Measurements from ENCODE around the gene MICAL3. TPM values are rescaled to one million over a fixed set of nuclear protein-coding genes. Genes with fewer than 3 reads are reported as not detected.

The MICAL3 gene
- total RNA-seq, 1 experiment from 2014 or later = 23.7 TPM

DNA sequence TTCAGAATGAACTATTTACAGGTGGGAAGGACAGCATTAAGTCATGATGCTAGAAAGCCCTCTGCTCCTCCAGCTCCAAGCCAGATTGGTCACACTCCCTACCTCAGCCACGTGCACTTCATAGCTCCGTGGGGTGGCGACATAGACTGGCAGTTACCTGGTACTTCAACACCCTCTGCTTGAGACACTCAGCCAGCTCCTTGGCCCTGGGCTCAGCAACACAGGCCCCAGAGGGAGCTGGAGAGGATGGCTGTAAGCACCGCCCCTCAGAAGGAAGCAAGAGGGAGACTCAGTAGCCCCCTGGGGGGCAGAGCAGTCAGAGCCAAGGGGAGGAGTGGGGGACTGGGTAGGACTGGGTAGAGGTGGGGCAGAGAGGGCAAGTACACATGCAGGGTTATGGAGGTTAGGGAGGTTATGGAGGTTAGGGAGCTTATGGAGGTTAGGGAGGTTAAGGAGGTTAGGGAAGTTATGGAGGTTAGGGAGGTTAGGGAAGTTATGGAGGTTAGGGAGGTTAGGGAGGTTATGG is 148.0 kb downstream of the MICAL3 start:
- TF ChIP-seq, protein P1, sequence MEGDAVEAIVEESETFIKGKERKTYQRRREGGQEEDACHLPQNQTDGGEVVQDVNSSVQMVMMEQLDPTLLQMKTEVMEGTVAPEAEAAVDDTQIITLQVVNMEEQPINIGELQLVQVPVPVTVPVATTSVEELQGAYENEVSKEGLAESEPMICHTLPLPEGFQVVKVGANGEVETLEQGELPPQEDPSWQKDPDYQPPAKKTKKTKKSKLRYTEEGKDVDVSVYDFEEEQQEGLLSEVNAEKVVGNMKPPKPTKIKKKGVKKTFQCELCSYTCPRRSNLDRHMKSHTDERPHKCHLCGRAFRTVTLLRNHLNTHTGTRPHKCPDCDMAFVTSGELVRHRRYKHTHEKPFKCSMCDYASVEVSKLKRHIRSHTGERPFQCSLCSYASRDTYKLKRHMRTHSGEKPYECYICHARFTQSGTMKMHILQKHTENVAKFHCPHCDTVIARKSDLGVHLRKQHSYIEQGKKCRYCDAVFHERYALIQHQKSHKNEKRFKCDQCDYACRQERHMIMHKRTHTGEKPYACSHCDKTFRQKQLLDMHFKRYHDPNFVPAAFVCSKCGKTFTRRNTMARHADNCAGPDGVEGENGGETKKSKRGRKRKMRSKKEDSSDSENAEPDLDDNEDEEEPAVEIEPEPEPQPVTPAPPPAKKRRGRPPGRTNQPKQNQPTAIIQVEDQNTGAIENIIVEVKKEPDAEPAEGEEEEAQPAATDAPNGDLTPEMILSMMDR (conservative IDR thresholded peaks at IDR 0.05; ENCODE audit: low read depth, low read length) = no peak
- TF ChIP-seq EZH2phosphoT487 (IDR thresholded peaks at IDR 0.05; ENCODE audit: borderline replicate concordance, low read length) (no peak), EZH2 (IDR thresholded peaks at IDR 0.05; ENCODE audit: low read length, unreplicated experiment) (no peak)
- H3K4me1 ChIP-seq (ENCODE audit: insufficient read depth, low read length) = no peaks in the 10 kb centered on the region
- no peak overlapping the region for H3K4me3 ChIP-seq (ENCODE audit: low read length)
- ChIA-PET POLR2A (ENCODE audit: unreplicated experiment) (no interaction called here), CTCF (interaction anchor here (0.6 kb wide), 1 partner anchor 53 kb away, joined by 12 read pairs; no protein-coding TSS in a partner anchor)
- no peaks in the 10 kb centered on the region for H3F3A ChIP-seq (ENCODE audit: low read length, unreplicated experiment)
- H2AFZ ChIP-seq (ENCODE audit: low read length) = no peak overlapping the region
- peaks cover 4% of the 10 kb centered on the region for H3K36me3 ChIP-seq (ENCODE audit: low read depth, low read length)
- no peak for ATAC-seq
- no TSS peak for BruUV-seq (replicated peaks)
- no peaks in the 10 kb centered on the region for H3K9me3 ChIP-seq (ENCODE audit: low read length)
- intact Hi-C loops (cut with micrococcal nuclease) = no loop called here
- H3K9me2 ChIP-seq (replicated peaks; ENCODE audit: low read length) = 0 out of 2 replicates have a peak, but pooled peaks cover 4% of the 10 kb centered on the region
- H4K20me1 ChIP-seq (ENCODE audit: low read length) = peaks cover 7% of the 10 kb centered on the region
- H3K9ac ChIP-seq (ENCODE audit: low read length) = no peak overlapping the region
- H3K27me3 ChIP-seq (ENCODE audit: low read length) = no peaks in the 10 kb centered on the region
- DNase-seq = no peak
- no peaks in the 10 kb centered on the region for H3K79me2 ChIP-seq (ENCODE audit: low read length)
- H3K27ac ChIP-seq (ENCODE audit: low read length) = no peak overlapping the region
- H3K4me2 ChIP-seq (ENCODE audit: low read length) = no peak overlapping the region

DNA sequence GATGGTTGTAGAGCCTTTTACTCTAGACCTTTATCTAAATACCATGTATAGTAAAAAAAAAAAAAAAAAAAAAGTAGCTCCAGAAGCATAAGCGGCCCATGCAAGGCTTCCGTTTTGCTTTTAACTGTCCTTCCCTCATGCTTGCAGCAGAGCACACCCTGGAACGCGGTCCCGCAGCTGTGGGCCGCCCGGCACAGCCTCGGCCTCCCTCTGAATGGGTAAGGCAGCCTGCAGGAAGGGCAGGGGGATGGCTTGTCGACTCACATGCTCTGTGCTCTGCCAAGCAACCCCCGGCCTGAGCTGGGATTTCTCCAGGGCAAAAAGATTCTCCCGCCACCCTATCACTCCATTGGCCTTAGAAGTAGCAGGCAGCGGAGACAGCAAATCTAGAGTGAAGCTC is 148.7 kb downstream of the MICAL3 start:
- 0 out of 2 replicates have a peak, but pooled peaks cover 4% of the 10 kb centered on the region for H3K9me2 ChIP-seq (replicated peaks; ENCODE audit: low read length)
- DNase-seq (no peak), ATAC-seq (no peak)
- H3K27ac ChIP-seq (ENCODE audit: low read length) = no peak overlapping the region
- POLR2A ChIA-PET (ENCODE audit: unreplicated experiment) = no interaction called here
- no TSS peak for BruUV-seq (replicated peaks)
- no peaks in the 10 kb centered on the region for H3K9me3 ChIP-seq (ENCODE audit: low read length)
- H2AFZ ChIP-seq (ENCODE audit: low read length) = no peak overlapping the region
- CTCF ChIA-PET = interaction anchor here (0.6 kb wide), 1 partner anchor 54 kb away, joined by 12 read pairs; no protein-coding TSS in a partner anchor
- no peak overlapping the region for H3K4me3 ChIP-seq (ENCODE audit: low read length)
- no peak overlapping the region for H3K9ac ChIP-seq (ENCODE audit: low read length)
- TF ChIP-seq EZH2 (IDR thresholded peaks at IDR 0.05; ENCODE audit: low read length, unreplicated experiment) (no peak), EZH2phosphoT487 (IDR thresholded peaks at IDR 0.05; ENCODE audit: borderline replicate concordance, low read length) (no peak)
- TF ChIP-seq, protein P1 (conservative IDR thresholded peaks at IDR 0.05; ENCODE audit: low read depth, low read length) = no peak
- no peaks in the 10 kb centered on the region for H3K27me3 ChIP-seq (ENCODE audit: low read length)
- no peaks in the 10 kb centered on the region for H3K79me2 ChIP-seq (ENCODE audit: low read length)
- H4K20me1 ChIP-seq (ENCODE audit: low read length) = peaks cover 7% of the 10 kb centered on the region
- H3F3A ChIP-seq (ENCODE audit: low read length, unreplicated experiment) = no peaks in the 10 kb centered on the region
- intact Hi-C loops (cut with micrococcal nuclease) = no loop called here
- no peak overlapping the region for H3K4me2 ChIP-seq (ENCODE audit: low read length)
- no peaks in the 10 kb centered on the region for H3K4me1 ChIP-seq (ENCODE audit: insufficient read depth, low read length)
- H3K36me3 ChIP-seq (ENCODE audit: low read depth, low read length) = peaks cover 8% of the 10 kb centered on the region

DNA sequence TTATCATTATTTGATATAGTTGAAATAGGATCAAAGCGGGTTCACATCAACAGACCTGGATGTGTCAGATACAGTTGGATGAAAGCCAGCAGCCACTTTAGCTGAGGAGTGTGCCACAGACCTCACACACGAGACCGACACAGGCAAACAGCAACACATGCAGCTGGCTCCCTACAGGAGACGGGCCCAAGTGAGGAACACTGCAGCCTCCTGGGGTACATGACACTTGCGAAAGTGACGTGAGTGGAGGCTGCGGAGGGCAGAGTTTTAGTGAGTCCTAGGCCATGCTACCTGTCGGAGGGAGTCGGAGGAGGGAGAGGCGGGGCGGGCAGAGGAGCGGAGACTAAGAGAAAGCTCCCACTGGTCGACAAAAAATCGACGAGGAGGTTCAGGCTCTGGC is 149.2 kb downstream of the MICAL3 start:
- Histone ChIP-seq H3K27me3 (ENCODE audit: low read length) (no peaks in the 10 kb centered on the region), H3F3A (ENCODE audit: low read length, unreplicated experiment) (no peaks in the 10 kb centered on the region), H2AFZ (ENCODE audit: low read length) (no peak overlapping the region), H3K9ac (ENCODE audit: low read length) (no peak overlapping the region), H3K4me2 (ENCODE audit: low read length) (no peak overlapping the region), H3K4me1 (ENCODE audit: insufficient read depth, low read length) (no peaks in the 10 kb centered on the region), H3K79me2 (ENCODE audit: low read length) (no peaks in the 10 kb centered on the region), H4K20me1 (ENCODE audit: low read length) (peaks cover 7% of the 10 kb centered on the region), H3K36me3 (ENCODE audit: low read depth, low read length) (peaks cover 8% of the 10 kb centered on the region), H3K27ac (ENCODE audit: low read length) (no peak overlapping the region), H3K9me2 (replicated peaks; ENCODE audit: low read length) (0 out of 2 replicates have a peak, but pooled peaks cover 4% of the 10 kb centered on the region), H3K4me3 (ENCODE audit: low read length) (no peak overlapping the region), H3K9me3 (ENCODE audit: low read length) (no peaks in the 10 kb centered on the region)
- ChIA-PET CTCF (no interaction called here), POLR2A (ENCODE audit: unreplicated experiment) (no interaction called here)
- TF ChIP-seq EZH2 (IDR thresholded peaks at IDR 0.05; ENCODE audit: low read length, unreplicated experiment) (no peak), EZH2phosphoT487 (IDR thresholded peaks at IDR 0.05; ENCODE audit: borderline replicate concordance, low read length) (no peak)
- TF ChIP-seq, protein P1 (conservative IDR thresholded peaks at IDR 0.05; ENCODE audit: low read depth, low read length) = no peak
- ATAC-seq = no peak
- BruUV-seq (replicated peaks) = no TSS peak
- intact Hi-C loops (cut with micrococcal nuclease) = no loop called here
- DNase-seq = no peak
